ENCODE data around the gene LRTM2.

LRTM2 gene

GRCh38 chr12:1808798-1809480 is 11.4 kb upstream of the LRTM2 start:
- TF ChIP-seq, protein P1, sequence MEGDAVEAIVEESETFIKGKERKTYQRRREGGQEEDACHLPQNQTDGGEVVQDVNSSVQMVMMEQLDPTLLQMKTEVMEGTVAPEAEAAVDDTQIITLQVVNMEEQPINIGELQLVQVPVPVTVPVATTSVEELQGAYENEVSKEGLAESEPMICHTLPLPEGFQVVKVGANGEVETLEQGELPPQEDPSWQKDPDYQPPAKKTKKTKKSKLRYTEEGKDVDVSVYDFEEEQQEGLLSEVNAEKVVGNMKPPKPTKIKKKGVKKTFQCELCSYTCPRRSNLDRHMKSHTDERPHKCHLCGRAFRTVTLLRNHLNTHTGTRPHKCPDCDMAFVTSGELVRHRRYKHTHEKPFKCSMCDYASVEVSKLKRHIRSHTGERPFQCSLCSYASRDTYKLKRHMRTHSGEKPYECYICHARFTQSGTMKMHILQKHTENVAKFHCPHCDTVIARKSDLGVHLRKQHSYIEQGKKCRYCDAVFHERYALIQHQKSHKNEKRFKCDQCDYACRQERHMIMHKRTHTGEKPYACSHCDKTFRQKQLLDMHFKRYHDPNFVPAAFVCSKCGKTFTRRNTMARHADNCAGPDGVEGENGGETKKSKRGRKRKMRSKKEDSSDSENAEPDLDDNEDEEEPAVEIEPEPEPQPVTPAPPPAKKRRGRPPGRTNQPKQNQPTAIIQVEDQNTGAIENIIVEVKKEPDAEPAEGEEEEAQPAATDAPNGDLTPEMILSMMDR (IDR thresholded peaks at IDR 0.05; ENCODE audit: insufficient read depth, low read length, poor library complexity, severe bottlenecking) = no peak
- Histone ChIP-seq H3K27me3 (replicated peaks; ENCODE audit: control insufficient read depth, insufficient read depth, low read length) (no peaks in the 10 kb centered on the region), H3K4me3 (replicated peaks; ENCODE audit: low read depth, low read length) (no peak overlapping the region), H3K36me3 (ENCODE audit: control insufficient read depth, insufficient read depth, low read length) (no peaks in the 10 kb centered on the region)
- no peak for DNase-seq (ENCODE audit: extremely low read depth, insufficient read length)

DNA sequence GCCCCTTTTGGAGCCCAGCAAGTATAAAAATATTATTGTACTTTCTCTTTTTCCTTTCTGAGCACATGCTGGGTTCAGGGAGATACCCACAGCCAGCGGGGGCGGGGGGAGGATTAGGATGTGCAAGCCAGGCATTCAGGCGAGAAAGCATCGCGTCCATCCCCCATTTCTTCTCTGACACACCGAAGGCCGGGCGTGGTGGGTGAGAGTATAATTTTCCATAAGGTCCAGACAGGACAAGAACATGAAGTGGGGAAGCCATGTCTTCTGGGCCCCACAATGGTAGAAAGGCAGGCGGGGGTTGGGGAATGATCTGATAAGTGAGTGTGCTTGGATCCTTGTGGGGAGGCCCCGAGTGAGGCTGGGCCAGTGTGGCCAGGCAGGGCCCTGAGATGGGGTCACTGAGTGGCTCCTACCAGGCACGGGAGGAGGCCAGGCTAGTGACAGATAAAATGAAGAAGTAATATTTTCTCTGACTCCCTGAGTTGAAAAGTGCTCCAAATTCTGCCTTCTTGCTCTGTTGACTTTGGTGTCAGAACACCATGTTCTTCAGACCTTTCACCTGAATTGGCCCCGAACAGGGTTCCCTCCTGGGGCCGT is 10.7 kb upstream of the LRTM2 start:
- H3K36me3 ChIP-seq (ENCODE audit: control insufficient read depth, insufficient read depth, low read length) = no peaks in the 10 kb centered on the region
- no peak for DNase-seq (ENCODE audit: extremely low read depth, insufficient read length)
- TF ChIP-seq, protein P1 (IDR thresholded peaks at IDR 0.05; ENCODE audit: insufficient read depth, low read length, poor library complexity, severe bottlenecking) = no peak
- H3K4me3 ChIP-seq (replicated peaks; ENCODE audit: low read depth, low read length) = no peak overlapping the region
- H3K27me3 ChIP-seq (replicated peaks; ENCODE audit: control insufficient read depth, insufficient read depth, low read length) = no peaks in the 10 kb centered on the region

GRCh38 chr12:1810201-1810930 is 10.0 kb upstream of the LRTM2 start:
- TF ChIP-seq, protein P1 (IDR thresholded peaks at IDR 0.05; ENCODE audit: insufficient read depth, low read length, poor library complexity, severe bottlenecking) = no peak
- Histone ChIP-seq H3K27me3 (replicated peaks; ENCODE audit: control insufficient read depth, insufficient read depth, low read length) (no peaks in the 10 kb centered on the region), H3K4me3 (replicated peaks; ENCODE audit: low read depth, low read length) (no peak overlapping the region), H3K36me3 (ENCODE audit: control insufficient read depth, insufficient read depth, low read length) (no peaks in the 10 kb centered on the region)
- no peak for DNase-seq (ENCODE audit: extremely low read depth, insufficient read length)

DNA sequence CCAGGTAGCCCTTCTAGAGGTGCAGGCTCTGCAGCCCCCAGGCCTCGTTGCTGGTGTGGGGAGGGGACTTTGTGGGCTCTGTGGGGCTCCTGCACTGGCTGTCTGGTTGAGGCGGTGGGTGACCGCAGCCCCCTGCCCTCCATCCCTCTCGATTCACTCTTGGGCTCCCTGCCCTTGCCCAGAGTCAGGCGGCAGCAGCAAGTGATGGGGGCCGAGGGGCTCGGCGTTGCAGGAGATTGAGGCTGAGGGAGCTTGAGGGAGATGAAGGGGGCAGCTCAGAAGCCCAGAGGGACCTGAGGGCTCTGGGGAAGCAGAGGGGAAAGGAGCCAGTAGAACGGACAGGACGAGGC is 9.5 kb upstream of the LRTM2 start:
- Histone ChIP-seq H3K4me3 (replicated peaks; ENCODE audit: low read depth, low read length) (no peak overlapping the region), H3K27me3 (replicated peaks; ENCODE audit: control insufficient read depth, insufficient read depth, low read length) (no peaks in the 10 kb centered on the region), H3K36me3 (ENCODE audit: control insufficient read depth, insufficient read depth, low read length) (no peaks in the 10 kb centered on the region)
- no peak for DNase-seq (ENCODE audit: extremely low read depth, insufficient read length)
- TF ChIP-seq, protein P1 (IDR thresholded peaks at IDR 0.05; ENCODE audit: insufficient read depth, low read length, poor library complexity, severe bottlenecking) = no peak

GRCh38 chr12:1811281-1811947 is 9.0 kb upstream of the LRTM2 start:
- Histone ChIP-seq H3K27me3 (replicated peaks; ENCODE audit: control insufficient read depth, insufficient read depth, low read length) (no peaks in the 10 kb centered on the region), H3K4me3 (replicated peaks; ENCODE audit: low read depth, low read length) (no peak overlapping the region), H3K36me3 (ENCODE audit: control insufficient read depth, insufficient read depth, low read length) (no peaks in the 10 kb centered on the region)
- DNase-seq (ENCODE audit: extremely low read depth, insufficient read length) = no peak
- TF ChIP-seq, protein P1 (IDR thresholded peaks at IDR 0.05; ENCODE audit: insufficient read depth, low read length, poor library complexity, severe bottlenecking) = no peak
